Stimulated activated CD8-positive, alpha-beta memory T cell treated with anti-CD3 and anti-CD28 coated beads, Interleukin-4, amount 100 ng/mL, for 4 hours (primary cell): ENCODE results near the gene MYDGF.
"Not testable (repeated sequence)": the region's sequence is repeated elsewhere in the genome, so short reads cannot be mapped to it uniquely, and the experiment has no call there.

Source experiments
- DNase-seq, 2 donors: peaks; one replicate each; pipeline ENCODE4 v3.0.0-alpha.2; 2020; ENCODE audit warnings: low read depth in 2 of 2, low spot score in 1 of 2

The MYDGF gene

DNA sequence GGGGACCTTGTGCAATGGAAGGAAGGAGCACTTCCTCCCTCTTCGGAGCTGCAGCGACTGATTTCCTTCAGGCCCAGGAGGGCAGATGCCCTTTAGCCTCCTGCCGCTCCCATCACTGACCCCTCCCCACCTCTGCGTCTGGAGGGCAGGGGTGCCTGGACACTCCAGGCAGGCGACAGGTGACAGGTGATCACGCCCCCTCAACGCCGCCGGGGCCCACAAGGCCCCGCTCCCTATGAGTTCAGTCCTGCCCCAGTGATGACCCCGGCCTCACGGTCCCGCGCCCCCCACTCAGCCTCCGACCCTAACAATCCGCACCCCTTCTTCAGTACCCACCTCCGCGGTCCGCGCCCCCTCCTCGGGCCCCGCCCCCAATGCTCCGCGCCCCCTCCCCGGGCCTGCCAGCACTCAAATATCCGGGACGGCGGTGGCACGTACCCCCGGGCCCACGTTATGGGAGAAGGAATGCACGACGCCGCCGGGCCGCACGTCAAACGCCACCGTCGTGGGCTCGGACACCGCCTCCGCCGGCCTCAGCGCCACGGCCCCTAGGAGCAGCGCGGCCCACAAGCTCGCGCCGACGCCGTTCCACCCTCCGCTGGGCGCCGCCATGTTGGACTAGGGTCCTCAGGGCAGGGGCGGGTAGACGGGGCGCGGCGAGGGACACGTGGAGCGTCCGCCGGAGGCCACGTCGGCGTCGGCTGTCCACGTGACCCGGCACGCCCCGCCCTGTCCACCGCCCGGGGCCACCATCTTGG lies at the start of gene MYDGF:
TSS of gene MYDGF (minus strand) at position 620 of the 758 bp plus-strand sequence. CDS start at position 612, 8 bp downstream.
- peak; percentile 84 to 88 for DNase-seq

DNA sequence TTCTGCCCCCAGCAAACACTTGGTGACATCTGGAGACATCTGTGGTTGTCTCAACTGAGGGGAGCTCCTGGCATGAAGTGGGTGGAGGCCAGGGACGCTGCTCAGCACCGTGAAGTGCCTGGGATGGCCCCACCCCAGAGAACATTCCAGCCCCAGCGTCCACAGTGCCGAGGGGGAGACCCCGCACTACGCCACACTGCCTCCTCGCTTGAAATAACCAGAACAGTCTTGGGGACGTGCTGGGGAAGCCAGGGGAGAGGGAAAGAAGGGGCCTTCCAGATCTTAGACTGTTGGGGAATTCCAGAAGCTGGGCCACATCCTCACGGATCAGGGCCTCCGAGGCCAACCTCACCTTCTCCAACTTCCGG lies 49.3 kb upstream of the MYDGF start:
- no peak for DNase-seq

DNA sequence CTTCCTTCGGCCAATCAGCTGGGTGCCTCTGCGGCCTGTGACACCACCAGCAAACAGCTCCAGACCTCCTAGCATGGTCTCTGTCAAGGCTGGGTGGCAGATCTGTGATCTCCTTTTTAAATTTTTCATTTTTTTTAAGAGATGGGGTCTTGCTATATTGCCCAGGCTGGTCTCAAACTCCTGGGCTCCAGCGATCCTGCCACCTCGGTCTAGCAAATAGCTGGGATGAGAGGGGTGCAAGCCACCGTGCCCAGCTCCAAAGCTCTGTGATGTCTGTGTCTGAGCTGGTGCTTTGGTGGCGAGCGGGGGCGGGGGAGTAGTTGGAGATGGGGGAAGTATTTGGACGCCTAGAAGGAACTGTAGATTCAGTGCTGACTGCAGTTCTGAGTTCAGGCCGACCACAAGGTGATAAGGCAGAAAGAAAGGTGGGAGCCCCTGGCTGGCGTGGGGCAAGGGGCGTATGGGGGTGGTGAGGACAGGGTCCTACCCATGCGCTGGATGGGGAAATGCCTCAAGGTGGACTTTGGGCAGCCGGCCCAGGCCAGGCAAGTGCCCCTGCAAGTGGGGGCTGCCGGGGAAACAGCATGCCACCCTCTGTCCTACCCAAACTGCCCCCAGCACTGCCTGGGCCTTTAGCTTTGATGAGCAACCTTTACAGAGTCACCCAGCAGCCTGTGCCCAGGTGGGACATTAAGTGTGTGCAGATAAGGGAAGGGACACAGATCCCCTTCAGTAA lies 48.0 kb upstream of the MYDGF start:
- DNase-seq: no peak

DNA sequence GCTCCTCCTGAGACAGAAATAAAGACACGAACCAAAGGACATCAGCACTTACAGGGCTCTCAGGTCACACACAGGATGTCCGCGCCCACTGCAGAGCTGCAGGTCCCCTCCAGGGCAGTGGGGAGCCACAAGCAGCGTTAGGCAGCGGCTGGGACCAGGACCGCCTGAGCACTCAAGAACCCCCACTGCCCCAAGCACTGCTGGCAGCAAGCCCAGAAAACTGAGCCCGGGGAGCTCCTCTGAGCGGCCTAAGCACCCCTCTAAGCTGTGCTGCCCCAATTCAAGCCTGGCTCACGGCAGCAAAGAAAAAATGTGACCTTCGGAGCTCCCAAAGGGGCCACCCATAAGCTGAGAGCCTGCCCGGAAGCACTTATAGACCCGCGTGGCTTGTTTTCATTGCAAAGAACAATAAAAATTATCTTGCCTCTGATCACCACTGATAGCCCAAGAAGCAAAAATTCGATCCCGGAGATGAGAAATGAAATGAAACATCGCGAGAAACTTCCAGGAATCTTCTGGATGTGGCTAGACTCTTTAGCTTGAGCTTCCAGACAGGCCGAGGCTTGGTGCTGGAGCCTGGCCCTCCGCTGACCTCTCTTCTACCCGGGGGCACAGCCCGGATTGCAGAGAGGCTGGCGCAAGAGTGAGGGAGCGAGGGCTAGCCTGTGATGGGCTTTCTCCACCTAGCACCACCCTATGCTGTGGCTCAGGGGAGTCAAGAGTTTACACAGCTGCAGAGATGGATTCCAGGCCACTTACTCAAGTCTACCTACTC lies 47.2 kb upstream of the MYDGF start:
- no peak for DNase-seq

DNA sequence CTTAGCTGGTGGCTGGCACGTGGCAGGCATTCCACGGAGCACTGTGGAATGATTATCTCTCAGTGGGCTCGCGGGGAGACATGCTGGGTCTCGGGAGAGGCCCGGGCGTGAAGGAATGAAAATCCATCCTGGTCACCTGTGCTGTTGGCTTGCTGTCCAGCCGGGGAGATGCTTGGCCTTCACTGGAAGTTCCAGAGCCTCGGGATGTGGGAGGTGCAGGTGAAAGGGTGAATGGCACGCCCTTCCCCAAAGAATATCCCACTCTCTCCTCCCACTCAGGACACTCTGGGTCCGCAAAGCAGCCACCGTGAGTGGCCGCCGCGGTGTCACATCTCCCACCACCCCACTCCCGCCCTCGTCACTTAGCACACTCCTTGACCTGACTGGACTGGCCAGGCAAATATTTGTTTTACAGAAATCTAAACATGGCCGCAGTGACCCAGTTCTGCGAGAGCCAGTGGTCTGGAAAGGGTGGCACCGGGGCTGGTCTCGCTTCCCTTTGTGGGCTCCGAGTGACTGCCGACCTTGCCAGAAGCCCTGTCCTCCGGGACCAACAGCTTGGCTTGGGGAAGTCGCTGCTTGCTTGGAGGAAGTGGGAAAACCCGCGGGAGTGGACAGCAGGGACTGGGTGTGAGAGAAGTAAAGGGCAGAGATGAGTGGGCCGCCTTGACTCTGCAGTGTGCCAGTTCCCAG lies 45.5 kb upstream of the MYDGF start:
- DNase-seq: no peak

DNA sequence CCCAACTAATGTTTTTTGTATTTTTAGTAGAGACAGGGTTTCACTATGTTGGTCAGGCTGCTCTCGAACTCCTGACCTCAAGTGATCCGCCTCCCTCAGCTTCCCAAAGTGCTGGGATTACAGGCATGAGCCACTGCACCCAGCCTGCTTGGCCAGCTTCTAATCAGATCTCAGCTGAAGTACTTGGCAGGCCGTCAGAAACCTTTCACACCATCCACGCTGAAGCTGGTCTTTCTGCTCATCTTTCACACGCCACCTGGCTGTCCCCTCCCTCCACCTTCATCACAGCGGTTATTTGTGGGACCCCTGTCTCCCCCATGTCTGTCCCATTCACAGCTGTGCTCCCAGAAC lies 45.0 kb upstream of the MYDGF start:
- not testable (repeated sequence) for DNase-seq

DNA sequence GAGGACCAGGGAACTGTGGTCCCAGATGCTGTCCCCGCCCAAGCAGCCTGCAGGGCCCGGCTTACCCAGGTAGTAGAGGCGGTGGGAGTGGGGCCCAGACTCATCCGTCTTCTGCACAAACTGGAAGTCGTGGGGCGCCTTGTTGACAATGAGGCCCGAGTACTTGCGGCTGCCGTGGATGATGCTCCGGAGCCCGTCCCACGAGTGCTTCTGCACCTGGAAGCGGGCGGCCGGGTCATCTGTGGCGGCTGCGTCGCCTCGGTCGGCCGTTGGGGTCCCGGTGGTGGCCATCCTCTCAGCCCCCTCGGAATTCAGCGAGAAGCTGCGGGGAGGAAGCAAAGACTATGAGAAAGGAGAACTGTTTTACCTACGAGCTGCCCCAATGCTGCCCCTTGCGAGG lies 43.9 kb upstream of the MYDGF start:
- no peak for DNase-seq

DNA sequence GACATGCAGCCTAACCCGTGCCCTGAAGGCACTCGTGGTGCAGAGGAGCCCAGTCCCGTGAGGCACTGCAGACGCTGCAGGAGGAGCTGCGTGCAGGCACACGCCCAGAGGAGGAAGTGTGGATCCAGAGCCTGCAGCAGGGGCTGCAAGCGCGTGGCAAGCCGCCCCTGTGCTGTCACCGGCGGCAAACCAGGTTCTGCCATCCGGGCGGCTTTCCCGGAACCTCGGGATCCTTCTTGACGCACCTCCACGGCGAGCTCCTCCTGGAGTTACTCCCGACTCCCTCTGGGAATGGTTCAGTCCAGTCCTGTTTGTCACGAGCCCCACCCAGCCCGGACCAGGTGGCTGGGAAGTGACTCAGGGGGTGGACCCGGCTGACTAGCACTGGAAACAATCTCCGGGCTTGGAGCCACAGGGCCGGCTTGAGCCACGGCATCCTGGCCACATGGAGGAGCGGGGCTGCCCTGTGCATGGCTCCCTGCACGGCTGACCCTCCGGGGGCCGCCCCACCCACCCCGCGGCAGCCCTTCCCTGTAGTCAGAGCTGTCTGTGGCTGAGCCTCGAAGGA lies 43.3 kb upstream of the MYDGF start:
- DNase-seq: no peak

DNA sequence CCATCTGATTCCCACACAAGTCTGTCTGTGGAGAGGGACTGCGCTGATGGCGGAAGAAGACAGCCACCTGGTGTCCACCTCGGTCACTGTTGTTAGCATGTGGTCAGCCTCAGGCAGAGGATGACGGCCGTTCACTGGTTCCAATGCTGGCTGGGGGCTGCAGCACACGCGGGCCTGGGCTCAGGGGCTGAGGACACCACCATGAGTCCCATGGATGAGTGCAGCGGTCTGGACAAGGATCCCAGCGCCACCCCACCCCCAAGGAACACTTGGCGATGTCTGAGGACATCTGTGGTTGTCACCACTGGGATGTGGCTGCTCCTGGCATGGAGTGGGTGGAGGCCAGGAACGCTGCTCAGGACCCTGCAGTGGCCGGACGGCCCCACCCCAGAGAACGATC lies 42.6 kb upstream of the MYDGF start:
- no peak for DNase-seq

DNA sequence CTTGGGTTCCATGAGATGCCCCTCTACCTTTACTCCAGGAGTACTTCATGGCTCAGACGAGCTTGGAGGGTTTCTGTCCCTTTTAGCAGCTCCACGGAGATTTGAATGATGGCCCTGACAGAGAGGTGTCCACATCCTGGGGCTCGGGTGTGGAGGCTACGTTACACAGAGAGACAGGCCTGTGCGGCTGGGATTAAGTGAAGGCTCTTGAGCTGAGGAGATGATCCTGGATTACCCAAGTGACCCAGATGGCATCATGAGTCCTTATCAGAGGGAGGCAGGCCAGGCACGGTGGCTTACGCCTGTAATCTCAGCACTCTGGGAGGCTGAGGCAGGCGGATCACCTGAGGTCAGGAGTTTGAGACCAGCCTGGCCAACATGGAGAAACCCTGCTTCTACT lies 41.1 kb upstream of the MYDGF start:
- no peak for DNase-seq

DNA sequence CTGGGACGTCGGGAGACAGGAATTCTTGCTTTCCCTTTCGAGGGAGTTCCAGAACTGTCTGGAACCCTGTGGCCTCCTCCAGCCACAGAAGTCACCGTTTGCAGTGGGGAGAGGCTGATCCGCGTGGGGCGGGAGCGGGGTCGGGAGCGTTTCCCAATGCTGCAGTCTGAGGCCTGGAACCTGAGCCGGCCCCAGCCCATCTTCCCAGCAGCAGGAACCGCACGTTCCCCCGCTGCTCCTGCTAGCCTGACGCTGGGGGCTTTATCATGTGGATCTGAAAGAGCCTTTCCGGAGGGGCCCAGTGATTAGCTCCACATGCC lies 40.1 kb upstream of the MYDGF start:
- DNase-seq: no peak

DNA sequence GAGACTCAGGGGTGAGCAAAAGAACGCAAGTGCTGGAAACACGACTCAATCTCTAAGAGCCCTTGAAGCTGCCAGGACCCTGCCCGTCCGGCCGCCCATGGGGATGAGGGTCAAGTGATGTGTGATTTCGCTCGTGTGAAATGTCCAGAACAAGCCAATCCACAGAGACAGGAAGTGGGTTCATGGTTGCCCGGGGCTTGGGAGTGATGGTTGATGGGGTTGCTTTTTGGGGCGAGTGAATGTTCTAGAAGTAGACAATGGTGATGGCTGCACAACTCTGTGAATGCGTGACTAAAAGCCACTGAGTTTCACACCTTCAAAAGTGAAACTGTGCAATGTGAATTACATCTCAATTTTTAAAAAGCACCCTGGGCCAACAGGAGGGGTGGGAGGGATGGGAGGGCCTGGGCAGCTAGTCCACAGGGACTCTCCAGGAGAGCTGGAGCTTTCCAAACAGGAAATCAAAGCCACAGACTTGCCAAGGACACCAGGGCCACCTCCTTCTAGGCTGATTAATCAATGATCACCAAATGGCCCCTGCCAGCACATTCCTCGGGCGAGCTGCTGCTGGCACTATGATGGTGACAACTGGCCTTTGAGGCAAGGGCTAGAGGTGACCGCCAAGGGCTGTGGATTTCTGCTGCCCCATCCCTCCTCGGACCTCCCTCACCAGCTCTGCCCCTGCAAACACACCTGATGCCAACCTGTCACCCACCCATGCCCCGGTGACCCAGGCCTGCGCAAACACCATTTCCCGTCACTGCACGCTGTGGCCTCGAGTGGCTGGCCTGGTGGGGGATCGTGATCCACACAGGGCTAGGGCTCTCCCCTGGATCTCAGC lies 39.5 kb upstream of the MYDGF start:
- DNase-seq: no peak

DNA sequence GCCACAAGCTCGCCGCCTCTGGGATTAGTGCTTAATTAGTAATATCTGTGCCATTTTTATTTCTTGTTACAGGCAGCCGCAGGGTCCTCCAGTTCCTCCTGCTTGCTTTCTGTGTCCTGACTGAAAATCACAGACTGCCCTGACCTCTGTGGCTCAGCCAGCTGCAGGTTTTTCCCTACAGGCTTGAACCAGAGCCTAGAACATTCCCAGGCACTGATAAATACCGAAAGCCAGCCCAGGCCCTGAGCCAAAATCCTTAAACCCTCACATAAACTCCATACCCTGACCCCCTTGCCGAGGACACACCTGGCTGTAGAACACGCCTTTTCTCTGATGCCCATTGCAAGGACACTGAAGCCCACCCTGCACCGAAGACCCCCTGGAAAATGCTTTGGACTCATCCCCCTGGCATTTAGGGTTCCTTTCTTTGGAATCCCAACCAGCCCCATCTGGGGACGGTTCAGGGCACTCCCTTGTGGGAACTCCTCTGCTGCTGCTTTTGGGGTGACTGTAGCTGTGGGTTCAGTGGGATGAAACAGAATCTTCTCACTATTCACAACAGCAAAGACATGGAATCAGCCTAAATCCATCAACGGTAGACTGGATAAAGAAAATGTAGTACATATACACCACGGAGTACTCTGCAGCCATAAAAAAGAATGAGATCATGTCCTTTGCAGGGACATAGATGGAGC lies 38.0 kb upstream of the MYDGF start:
- no peak for DNase-seq

DNA sequence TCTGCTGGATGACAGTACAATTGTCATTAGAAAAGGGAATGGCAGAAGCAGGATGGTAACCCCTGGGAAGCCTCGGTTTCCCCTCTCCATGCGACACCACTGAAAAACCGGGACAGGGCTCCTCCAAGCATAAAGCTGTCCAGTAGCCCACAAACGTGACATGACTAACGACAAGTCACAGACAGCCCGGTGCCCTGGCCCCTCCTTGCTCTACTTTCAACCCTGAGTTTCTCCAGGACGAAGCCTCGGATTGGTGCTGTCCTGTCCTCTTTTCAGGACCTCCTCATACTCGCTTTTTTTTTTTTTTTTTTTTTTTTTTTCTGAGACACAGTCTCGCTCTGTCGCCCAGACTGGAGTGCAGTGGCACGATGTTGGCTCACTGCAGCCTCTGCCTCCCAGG lies 37.2 kb upstream of the MYDGF start:
- DNase-seq: no peak

DNA sequence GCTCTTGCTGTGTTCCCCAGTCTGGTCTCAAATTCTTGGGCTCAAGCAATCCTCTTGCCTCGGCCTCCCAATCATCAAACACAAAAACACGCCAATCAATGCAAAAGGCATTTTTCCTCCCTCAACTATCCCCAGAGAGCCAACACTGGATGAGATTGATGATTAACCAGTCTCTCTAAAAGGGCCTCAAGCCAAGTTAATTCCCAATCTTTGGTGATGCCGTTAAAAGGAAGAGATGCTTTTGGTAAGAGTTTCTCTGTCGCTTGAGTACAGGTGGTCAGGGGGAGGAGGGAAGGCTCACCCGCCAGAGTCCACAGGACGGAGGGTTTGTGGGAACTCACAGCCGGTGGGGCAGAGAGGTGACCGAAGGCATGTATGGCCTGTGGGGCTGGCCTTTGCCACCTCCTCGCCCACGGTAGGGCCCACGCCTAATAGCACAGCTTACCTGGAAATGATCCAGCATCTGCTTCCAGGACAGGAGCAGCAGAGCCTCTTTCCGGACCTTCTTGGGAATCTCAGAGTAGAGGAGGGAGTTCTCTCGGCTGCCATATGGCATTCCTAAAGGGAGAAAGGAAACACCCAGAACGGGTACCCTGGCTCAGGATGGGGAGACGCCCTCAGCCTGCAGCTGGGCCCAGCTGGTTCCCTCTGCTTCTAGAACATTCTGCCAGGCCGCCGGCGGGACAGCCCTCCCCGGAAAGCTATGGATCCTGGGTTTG lies 35.4 kb upstream of the MYDGF start:
- no peak for DNase-seq

DNA sequence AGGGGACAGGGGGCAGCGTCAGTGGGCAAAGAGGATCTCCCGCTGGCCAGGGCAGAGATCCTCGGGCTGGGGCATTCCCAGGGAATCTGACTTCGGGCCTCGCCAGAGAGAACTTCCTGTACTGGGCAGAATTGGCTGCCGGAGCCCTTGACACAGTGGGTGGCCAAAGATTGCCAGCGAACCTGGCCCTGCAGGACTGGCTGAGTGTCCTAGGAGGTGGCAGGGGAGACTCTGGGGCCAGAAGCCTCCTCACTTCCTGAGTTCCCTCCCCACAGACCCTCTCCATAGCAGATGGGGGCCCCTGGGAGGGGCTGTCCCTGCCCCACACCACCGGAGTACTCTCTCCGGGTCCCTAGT lies 34.2 kb upstream of the MYDGF start:
- DNase-seq: no peak

DNA sequence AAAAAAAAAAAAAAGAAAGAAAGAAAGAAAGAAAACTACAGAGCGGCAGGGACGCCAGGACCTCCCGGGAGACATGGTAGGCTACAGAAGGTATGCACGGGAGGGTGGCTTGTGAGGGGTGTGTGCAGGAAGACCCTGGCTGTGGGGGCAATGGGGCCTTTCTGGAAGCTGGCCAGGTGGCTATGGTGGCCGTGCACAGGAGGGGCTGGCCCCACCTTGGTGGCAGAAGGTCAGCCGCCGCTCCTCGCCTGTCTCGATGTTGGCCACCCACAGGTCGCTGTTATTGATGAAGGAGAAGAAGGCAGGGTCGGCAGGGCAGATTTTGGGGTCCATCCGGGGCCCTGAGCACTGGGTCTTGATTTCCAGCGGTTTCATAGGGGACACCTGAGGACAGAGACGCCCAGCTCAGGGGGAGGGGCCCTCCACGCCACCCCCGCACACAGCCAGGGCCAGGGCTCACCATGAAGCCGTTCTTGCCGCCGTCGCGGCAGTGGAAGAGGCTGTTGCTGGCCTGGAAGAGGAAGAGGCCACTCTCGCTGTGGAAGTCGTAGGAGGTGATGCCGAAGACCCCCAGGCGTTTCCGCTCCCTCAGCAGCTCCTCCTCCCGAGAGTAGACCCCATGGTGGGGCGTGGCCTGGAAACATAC lies 33.7 kb upstream of the MYDGF start:
- no peak for DNase-seq

DNA sequence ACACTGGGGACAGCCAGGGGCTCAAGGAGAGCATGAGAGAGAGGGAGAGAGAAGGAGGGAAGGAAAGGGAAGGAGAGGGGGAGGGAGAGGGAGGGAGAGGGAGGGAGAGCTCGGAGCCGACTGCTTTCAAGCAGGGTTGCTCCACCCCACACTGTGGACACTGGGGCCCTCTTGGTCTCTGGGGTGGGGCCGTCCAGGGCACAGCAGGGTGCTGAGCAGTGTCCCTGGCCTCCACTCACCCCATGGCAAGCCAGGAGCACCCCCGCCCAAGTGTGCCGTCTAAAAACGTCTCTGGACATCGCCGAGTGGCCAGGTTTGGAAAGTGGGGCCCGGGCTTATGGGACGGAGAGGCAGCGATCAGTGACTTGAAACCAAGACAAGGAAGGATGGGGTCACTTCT lies 32.6 kb upstream of the MYDGF start:
- DNase-seq: no peak

DNA sequence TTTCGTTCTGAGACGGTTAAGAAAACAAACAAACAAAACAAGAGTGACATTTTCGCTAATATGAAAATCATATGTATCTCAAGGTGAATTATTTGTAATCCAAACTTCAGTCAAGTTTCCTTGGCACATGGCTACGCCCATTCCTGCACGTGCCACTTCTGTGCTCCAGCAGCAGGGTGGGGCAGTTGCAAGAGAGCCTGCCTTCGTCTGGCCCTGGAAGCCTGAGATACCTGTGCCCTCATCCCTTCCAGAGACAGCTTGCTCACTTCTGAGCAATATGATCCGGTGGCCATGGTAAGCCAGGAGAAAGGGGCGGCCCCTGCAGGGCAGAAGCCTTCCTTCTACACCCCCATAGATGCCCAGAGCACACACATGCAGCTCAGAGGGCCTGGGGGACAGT lies 31.4 kb upstream of the MYDGF start:
- no peak for DNase-seq
